HG03135 (cell line): ENCODE measurements around the gene NUP210L.
"Not testable (repeated sequence)": the region's sequence is repeated elsewhere in the genome, so short reads cannot be mapped to it uniquely, and the experiment has no call there.

Experiments used
- ATAC-seq: cut with Tn5 transposase; IDR thresholded peaks from one replicate; pipeline ENCODE4 v1.9.1; 2021; ENCODE audit warnings: mild to moderate bottlenecking, moderate library complexity; ENCODE audit not compliant: unreplicated experiment

NUP210L gene

DNA sequence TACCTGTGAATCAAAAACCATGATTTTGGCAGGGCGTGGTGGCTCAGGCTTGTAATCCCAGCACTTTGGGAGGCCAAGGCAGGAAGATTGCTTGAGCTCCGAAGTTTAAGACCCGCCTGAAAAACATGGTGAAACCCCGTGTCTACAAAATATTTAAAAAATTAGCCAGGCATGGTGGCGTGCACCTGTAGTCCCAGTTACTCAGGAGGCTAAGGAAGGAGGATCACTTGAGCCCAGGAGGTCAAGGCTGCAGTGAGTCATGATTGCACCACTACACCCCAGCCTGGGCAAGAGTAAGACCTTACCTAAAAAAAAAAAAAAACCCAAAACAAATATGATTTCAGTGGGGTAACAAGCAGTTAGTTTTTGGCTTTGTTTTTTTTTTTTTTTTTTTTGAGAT lies 54.7 kb downstream of the NUP210L start:
- not testable (repeated sequence) for ATAC-seq

DNA sequence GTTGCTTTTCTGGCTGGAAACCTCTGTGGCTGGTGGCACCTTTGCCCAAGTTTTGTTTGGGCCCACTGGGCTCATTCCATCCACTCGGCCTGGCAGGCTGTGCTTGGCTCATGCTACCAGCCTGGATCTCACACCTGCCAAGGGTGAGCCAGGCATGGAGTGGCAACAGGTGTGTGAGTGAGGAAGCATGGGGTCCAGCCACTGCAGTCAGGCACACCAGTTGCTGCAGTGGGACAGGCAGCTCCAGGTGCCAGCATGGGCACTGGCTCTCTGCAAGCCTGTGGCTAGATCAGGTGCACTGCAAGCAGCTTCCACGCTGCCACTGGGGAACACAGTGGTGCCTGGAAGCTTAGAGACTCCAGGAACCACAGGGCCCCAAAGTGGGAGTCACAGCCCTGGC lies 57.0 kb downstream of the NUP210L start:
- ATAC-seq = no peak

DNA sequence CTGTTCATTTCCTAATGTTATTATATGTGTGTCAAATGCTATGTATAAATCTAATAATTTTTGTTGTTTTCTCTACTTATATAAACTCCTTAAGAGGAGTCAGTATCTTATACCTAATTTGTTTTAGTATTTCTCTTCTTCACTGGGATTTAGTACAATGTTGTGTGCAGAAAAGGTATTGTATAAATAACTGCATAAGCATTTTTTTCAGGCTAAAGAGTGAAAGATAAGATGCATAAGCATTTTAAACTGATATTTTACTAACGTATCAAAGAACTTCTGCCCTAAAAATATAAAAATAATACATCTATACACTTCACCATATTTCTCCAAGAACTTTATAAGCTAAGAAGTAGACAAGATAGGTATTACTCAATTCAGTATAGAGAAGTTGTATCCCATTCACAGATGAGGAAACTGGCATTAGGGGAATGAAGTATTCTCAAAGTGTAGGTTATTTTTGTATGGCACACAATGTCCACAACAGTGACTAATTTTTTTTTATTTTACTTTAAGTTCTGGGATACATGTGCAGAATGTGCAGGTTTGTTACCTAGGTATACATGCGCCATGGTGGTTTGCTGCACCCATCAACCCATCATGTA lies 59.3 kb downstream of the NUP210L start:
- no peak for ATAC-seq

DNA sequence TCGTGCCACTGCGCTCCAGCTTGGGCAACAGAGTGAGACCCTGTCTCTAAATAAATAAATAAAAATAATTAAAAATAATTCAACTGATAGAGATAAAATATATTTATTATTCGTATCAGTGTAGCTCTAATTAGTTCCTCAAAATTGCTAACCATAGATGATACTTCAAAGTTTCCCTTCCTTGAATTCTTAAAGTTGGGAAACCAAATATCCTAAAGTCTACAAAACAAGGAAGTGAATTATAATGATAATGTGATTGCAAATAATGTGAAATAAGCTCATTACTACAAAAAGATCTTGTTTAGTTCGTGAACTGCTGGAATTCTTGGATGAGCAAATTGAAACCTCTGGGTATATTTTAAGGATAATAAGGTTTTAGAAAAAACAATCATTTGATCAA lies 60.5 kb downstream of the NUP210L start:
- no peak for ATAC-seq

DNA sequence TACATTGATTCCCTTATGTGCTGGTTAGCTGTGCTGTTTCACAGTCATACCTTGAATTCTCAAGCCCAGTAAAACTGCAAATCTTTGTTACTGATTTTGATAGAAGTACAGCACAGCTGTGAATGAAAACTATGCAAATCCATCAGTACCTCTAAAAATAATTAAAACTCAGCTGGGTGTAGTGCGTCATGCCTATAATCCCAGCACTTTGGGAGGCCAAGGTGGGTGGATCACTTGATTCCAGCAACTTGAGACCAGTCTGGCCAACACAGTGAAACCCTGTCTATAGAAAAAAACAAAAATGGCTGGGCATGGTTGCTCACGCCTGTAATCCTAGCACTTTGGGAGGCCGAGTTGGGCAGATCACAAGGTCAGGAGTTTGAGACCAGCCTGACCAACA lies 61.2 kb downstream of the NUP210L start:
- no peak for ATAC-seq

DNA sequence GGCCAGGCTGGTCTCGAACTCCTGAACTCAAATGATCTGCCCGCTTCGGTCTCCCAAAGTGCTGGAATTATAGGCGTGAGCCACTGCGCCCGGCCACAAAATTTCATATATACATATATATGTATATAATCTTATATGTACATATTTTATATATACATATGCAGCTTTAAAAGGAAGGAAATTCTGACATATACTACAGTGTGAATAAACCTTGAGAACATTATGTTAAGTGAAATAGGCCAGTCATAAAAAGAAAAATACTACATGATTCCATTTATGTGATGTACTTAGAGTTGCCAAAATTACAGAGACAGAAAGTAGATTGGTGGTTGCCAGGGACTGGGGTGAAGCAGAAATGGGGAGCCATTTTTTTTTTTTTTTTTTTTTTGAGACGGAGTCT lies 63.2 kb downstream of the NUP210L start:
- no peak for ATAC-seq

DNA sequence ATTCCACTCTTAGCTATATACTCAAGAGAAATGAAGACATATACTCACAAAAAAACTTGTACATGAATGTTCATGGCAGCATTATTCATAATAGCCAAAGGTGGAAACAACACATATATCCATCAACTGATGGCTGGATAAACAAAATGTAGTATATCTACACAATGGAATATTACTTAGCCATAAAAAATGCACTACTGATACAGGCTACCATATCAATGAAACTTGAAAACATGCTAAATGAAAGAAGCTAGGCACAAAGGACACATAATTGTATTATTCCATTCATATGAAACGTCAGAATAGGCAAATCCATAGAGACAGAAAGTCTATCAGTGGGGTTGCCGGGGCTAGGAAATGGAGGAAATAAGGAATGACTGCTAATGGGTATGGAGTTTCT lies 67.3 kb downstream of the NUP210L start:
- ATAC-seq = no peak

DNA sequence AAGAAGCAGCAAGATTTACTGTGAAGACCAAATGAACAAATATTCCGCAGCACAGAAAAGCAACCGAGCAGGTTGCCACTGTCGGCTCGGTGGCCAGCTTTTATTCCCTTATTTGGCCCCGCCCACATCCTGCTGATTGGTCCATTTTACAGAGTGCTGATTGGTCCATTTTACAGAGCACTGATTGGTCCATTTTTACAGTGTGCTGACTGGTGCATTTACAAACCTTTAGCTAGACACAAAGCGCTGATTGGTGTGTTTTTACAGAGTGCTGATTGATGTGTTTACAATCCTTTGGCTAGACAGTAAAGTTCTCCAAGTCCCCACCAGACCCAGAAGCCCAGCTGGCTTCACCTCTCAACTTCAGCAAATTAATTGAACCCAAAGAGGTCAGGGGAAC lies 71.8 kb downstream of the NUP210L start:
- not testable (repeated sequence) for ATAC-seq

DNA sequence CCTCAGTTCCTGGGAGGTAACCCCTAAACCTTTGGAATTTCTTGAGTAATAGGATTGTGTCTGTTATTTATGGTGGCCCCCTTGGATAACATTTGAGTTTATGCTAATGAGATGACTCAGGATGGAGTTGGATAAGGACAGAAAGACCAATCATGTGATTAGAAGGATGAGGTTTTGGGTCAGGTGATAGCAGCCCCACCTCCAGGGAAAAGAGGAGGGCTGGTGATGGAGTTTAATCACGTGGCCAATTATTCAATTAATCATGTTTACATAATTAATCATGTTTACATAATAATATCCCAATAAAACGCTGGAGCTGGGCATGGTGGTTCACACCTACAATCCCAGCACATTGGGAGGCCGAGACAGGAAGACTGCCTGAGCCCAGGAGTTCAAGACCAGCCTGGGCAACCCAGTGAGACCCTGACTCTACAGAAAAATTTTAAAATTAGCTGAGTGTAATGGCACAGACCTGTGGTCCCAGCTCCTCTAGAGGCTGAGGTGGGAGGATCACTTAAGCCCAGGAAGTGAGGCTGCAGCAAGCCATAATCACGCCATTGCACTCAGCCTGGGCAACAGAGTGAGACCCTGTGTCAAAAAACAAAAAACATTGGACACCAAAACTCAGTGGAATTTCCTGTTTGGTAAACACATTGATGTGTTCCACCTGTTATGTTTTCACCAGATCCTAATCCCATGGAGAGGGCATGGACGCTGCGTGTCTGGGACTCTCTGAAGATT lies 73.3 kb downstream of the NUP210L start:
- ATAC-seq = no peak

DNA sequence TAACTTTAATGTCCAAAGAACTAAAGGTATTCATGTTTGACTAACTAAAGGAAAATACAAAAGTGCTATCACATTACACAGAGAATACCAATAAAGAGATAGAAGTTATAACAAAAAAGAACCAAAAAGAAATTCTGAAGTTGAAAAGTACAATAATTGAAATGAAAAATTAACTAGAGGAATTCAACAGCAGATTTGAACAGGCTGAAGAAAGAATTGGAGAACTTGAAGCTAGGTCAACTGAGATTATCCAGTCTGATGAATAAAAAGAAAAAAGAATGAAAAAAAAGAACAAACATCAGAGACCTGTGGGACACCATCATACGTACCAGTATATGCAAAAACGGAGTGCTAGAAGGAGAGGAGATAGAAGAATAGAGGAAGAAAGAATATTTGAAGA lies 78.5 kb downstream of the NUP210L start:
- no peak for ATAC-seq

DNA sequence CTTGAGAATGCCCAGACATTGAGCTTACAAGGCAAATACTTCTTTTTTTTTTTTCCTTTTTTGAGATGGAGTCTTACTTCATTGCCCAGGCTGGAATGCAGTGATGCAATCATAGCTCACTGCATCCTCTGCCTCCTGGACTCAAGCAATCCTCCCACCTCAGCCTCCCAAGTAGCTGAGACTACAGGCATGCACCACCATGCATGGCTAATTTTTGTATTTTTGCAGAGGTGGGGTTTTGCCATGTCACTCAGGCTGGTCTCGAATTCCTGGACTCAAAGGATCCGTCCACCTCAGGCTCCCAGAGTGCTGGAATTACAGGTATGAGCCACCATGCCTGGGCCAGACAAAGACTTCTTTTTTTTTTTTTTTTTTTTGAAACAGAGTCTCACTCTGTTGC lies 79.1 kb downstream of the NUP210L start:
- no peak for ATAC-seq

DNA sequence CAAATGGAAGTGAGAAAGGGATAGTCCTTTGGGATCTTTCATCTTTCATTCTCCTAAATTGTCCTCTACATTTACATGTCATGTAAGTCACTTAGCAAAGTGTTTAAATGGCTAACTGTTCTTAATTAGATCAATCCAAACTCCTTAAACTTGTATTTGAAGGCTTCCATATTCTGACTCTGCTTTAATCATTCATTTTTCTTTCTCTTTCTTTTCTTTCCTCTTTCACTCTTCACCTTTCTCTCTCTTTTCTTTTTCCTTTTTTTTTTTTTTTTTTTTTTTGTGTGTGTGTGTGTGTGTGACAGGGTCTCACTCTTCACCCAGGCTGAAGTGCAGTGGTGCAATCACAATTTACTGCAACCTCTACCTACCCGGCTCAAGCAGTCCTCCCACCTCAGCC lies 92.6 kb downstream of the NUP210L start:
- no peak for ATAC-seq

DNA sequence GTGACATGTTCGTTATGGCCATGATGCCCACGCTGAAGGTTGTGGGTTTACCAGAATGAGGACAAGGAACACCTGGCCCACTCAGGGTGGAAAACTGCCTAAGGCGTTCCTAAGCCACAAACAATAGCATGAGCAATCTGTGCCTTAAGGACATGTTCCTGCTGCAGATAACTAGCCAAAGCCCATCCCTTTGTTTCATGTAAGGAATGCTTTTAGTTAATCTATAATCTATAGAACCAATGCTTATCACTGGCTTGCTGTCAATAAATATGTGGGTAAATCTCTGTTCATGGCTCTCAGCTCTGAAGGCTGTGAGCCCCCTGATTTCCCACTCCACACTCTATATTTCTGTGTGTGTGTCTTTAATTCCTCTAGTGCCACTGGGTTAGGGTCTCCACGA lies 107.4 kb downstream of the NUP210L start:
- not testable (repeated sequence) for ATAC-seq

DNA sequence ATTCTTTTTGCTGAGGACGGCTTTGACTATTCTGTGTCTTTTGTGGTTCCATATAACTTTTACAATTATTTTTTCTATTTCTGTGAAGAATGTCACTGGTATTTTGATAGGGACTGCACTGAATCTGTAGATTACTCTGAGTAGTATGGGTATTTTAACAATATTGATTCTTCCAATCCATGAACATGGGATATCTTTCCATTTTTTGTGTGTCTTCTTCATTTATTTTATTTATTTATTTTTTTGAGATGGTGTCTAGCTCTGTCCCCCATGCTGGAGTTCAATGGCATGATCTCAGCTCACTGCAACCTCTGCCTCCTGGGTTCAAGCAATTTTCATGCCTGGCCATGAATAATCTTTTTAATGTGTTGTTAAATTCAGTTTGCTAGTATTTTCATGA lies 121.2 kb downstream of the NUP210L start:
- ATAC-seq = not testable (repeated sequence)

DNA sequence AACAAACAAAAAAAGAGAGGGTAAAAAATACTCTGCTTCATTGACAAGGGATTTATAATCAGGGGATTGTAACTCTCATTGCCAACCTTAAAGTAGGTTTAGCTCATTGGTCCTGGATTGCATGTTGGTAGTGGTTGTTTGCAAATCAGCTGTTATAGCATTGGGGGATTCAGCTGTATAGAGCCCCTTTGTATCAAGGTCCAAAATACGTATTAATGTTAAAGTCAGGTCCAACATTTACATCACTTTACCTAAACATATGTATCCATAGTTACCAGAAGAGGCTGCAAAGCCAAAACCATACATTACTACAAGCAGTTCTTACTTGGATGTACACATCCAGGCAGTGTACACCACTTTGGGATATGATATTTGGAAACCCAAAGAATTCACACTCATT lies 134.9 kb downstream of the NUP210L start:
- ATAC-seq = no peak

DNA sequence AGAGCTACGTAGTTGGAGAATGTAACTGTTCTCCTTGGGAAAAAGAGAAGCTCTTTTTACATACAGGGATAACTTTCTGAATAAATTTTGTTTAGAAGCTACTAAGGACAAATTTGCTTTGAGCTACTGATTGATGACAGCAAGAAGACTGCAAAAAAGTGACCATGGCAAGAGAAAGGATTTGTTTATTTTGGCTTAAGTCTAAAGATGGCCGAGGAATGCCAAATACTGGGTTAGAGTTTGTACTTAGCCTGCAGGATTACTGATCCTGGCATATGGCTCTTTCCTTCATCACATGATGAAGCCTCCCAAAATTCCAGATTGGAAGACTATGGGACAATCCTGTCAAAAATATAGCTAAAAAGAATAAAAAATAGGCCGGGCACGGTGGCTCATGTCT lies 135.6 kb downstream of the NUP210L start:
- ATAC-seq = no peak

DNA sequence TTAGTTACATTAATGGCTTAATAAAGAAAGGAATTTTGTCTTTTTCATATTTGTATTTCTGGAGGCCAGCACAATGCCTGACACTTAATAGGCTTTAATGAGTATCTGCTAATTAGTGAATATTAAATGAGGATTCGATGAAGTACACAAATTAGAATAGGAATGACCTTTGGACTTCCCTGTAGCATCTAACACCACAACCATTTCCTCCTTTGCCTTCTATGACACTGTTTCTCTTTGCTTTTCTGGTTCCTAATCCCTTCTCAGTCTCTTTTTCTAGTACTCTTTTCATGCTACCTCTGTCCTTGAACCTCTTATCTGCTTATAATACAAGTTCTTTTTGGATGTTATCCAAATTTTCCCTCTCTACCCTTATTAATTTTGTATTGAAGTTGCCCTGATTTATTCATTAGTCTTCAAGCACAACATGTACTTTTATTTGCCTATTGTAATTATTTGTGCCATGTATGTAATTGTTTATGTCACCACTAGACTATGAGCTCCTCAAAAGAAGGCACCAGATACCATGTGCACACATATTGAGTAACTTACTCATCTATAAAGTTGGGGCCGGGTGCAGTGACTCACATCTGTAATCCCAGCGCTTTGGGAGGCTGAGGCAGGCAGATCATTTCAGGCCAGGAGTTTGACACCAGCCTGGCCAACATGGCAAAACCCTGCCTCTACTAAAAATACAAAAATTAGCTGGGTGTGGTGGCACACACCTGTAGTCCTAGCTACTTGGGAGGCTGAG lies 140.5 kb downstream of the NUP210L start:
- ATAC-seq = no peak

DNA sequence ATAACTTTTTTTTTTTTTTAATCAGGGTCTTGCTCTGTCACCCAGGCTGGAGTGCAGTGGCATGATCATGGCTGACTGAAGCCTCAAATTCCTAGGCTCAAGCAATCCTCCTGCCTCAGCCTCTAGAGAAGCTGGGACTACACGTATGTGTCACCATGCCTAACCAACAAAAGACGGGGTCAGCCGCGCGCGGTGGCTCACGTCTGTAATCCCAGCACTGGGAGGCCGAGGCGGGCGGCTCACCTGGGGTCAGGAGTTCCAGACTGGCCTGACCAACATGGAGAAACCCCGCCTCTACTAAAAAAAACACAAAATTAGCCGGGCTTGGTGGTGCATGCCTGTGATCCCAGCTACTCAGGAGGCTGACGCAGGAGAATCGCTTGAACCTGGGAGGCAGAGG lies 142.3 kb downstream of the NUP210L start:
- ATAC-seq = not testable (repeated sequence)

DNA sequence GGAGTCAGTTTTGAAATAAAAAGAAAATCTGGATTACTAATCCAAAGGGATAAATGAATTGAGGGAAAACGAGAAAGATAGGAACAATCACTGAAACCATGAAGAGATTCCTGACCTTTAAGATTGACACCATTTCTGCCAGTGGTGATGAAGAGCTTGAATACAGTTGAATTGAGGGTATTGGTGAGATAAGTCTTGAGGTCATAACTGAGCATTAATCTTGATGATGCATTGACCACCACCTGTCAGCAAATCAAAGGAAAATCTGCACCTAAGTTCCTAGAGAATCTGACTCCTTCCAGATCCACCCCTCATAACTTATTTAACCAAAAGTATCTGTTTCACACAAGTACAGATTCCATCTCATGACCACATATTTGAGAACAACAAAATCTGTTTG lies 142.7 kb downstream of the NUP210L start:
- ATAC-seq = no peak

DNA sequence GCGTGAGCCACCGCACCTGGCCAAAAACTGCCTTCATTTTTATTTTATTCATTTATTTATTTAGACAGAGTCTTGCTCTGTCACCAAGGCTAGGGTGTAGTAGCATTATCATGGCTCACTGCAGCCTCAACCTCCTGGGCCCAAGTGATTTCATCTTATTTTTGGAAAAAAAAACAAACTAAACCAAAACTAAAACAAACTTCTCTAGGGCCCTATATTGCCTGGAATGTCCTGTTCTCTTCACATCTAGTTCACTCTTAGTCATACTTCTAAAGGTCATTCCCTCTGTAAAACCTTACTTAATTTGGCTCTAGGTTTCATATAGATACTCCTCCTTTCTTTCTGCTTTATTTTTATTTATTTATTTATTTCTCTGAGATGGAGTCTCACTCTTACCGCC lies 148.7 kb downstream of the NUP210L start:
- no peak for ATAC-seq

DNA sequence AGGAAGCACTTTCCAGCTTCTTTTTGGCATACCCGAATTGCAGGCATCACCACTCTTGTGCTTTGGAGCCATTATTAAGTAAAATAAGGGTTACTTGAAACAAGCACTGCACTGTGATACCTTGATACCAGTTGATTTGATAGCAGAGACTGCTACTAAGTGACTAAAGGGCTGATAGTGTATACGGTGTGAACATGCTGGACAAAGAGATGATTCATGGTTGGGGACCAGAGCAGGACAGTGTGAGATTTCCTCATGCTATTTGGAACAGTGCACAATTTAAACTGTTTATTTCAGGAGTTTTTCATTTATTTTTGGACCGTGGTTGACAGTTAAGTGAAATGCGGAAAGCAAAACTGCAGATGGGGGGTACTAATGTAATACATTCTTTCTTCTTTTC lies 154.5 kb downstream of the NUP210L start:
- no peak for ATAC-seq

DNA sequence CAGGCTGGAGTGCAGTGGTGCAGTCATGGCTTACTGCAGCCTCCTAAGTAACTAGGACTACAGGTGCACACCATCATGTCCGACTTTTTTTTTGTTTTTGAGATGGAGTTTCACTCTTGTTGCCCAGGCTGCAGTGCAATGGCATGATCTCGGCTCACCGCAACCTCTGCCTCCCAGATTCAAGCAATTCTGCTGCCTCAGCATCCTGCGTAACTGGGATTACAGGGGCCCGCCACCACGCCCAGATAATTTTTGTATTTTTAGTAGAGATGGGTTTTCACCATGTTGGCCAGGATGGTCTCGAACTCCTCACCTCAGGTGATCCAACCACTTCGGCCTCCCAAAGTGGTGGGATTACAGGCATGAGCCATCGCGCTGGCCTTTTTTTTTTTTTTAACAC lies 158.0 kb downstream of the NUP210L start:
- ATAC-seq = not testable (repeated sequence)
